Mesenchymal stem cell (in vitro differentiated cells and primary cell): Measurements from ENCODE around the gene GDF2.

Experiments used
- DNase-seq: peaks from one replicate; pipeline ENCODE4 v3.0.0-alpha.2; 2013
- H2AFZ ChIP-seq: one replicate; pipeline ENCODE4 v1.6.1; 2013; ENCODE audit warnings: low read depth, mild to moderate bottlenecking, control low read depth, inconsistent platforms, low read length, moderate library complexity
- H2AK5ac ChIP-seq: 2 replicates; pipeline ENCODE4 v1.6.1; 2013; ENCODE audit warnings: low read length, moderate library complexity, mild to moderate bottlenecking, inconsistent platforms; ENCODE audit not compliant: severe bottlenecking
- H2BK120ac ChIP-seq: one replicate; pipeline ENCODE4 v1.6.1; 2013; ENCODE audit warnings: low read depth, mild to moderate bottlenecking, inconsistent platforms, low read length, moderate library complexity
- H2BK12ac ChIP-seq, 2 experiments: one replicate each; pipeline ENCODE4 v1.6.1; 2013; ENCODE audit warnings: inconsistent platforms in 2 of 2, low read length in 2 of 2, mild to moderate bottlenecking in 2 of 2, moderate library complexity in 2 of 2, control low read depth in 1 of 2
- H2BK15ac ChIP-seq: one replicate; pipeline ENCODE4 v1.6.1; 2013; ENCODE audit warnings: mild to moderate bottlenecking, low read depth, inconsistent platforms; ENCODE audit not compliant: poor library complexity, severe bottlenecking
- H2BK5ac ChIP-seq: 2 replicates; pipeline ENCODE4 v1.6.1; 2013; ENCODE audit warnings: low read depth, mild to moderate bottlenecking, low read length, control low read depth, inconsistent platforms; ENCODE audit not compliant: poor library complexity, severe bottlenecking
- H3K14ac ChIP-seq, 2 experiments: one replicate each; pipeline ENCODE4 v1.6.1; 2013; ENCODE audit warnings: inconsistent platforms in 2 of 2, low read length in 2 of 2, control low read depth in 1 of 2, mild to moderate bottlenecking in 1 of 2, moderate library complexity in 1 of 2
- H3K18ac ChIP-seq, 2 experiments: one replicate each; pipeline ENCODE4 v1.6.1; 2013; ENCODE audit warnings: inconsistent platforms in 2 of 2, low read length in 2 of 2, control low read depth in 1 of 2, low read depth in 1 of 2, mild to moderate bottlenecking in 1 of 2
- H3K23ac ChIP-seq, 2 experiments: one replicate each; pipeline ENCODE4 v1.6.1; 2013; ENCODE audit warnings: inconsistent platforms in 2 of 2, low read length in 2 of 2, mild to moderate bottlenecking in 2 of 2, moderate library complexity in 2 of 2, control low read depth in 1 of 2
- H3K27ac ChIP-seq: 2 replicates; pipeline ENCODE4 v1.5.1; 2013; ENCODE audit warnings: mild to moderate bottlenecking, moderate library complexity, low read length, control low read depth, inconsistent platforms; ENCODE audit not compliant: poor library complexity, severe bottlenecking
- H3K27me3 ChIP-seq, 2 experiments: 2 replicates each; pipeline versions ENCODE4 v1.6.1 to v1.7.0; 2013; ENCODE audit warnings: low read length in 2 of 2, mild to moderate bottlenecking in 2 of 2, moderate library complexity in 2 of 2, control low read depth in 1 of 2, inconsistent platforms in 1 of 2; ENCODE audit not compliant: control insufficient read depth in 1 of 2, insufficient read depth in 1 of 2
- H3K36me3 ChIP-seq, 2 experiments: 2 replicates each; pipeline versions ENCODE4 v1.6.1 to v1.7.0; 2013; ENCODE audit warnings: low read length in 2 of 2, control low read depth in 1 of 2, inconsistent platforms in 1 of 2, low read depth in 1 of 2, mild to moderate bottlenecking in 1 of 2; ENCODE audit not compliant: insufficient read depth in 2 of 2, control insufficient read depth in 1 of 2
- H3K4ac ChIP-seq, 2 experiments: one replicate each; pipeline ENCODE4 v1.6.1; 2013; ENCODE audit warnings: inconsistent platforms in 2 of 2, low read length in 2 of 2, mild to moderate bottlenecking in 2 of 2, moderate library complexity in 2 of 2, control low read depth in 1 of 2, low read depth in 1 of 2
- H3K4me1 ChIP-seq: 2 replicates; pipeline ENCODE4 v1.6.1; 2013; ENCODE audit warnings: low read depth, low read length, control low read depth; ENCODE audit not compliant: control insufficient read depth, insufficient read depth
- H3K4me2 ChIP-seq: 2 replicates; pipeline ENCODE4 v1.6.1; 2013; ENCODE audit warnings: low read length, mild to moderate bottlenecking, inconsistent platforms; ENCODE audit not compliant: poor library complexity, severe bottlenecking
- H3K4me3 ChIP-seq, 2 experiments: 2 replicates each; pipeline versions ENCODE4 v1.5.1 to v1.7.0; 2013; ENCODE audit warnings: low read length in 2 of 2, mild to moderate bottlenecking in 2 of 2, control low read depth in 1 of 2, low read depth in 1 of 2; ENCODE audit not compliant: insufficient read depth in 1 of 2
- H3K79me1 ChIP-seq: replicated peaks from 2 replicates; pipeline ENCODE4 v1.6.1; 2013; ENCODE audit warnings: mild to moderate bottlenecking, control low read depth, low read length, inconsistent platforms; ENCODE audit not compliant: poor library complexity, severe bottlenecking
- H3K9ac ChIP-seq: 2 replicates; pipeline ENCODE4 v1.7.0; 2013; ENCODE audit warnings: mild to moderate bottlenecking, low read length, moderate library complexity
- H3K9me3 ChIP-seq: 2 replicates; pipeline ENCODE4 v1.7.0; 2013; ENCODE audit warnings: mild to moderate bottlenecking, low read length; ENCODE audit not compliant: control insufficient read depth
- H4K8ac ChIP-seq: one replicate; pipeline ENCODE4 v1.6.1; 2013; ENCODE audit warnings: inconsistent platforms, mild to moderate bottlenecking, low read length, moderate library complexity
- H4K91ac ChIP-seq: one replicate; pipeline ENCODE4 v1.6.1; 2013; ENCODE audit warnings: mild to moderate bottlenecking, low read length, inconsistent platforms
- whole genome bisulfite sequencing: methylation state at CpG from one replicate; pipeline ENCODE4 v1.1.7; 2013; ENCODE audit warnings: mixed read lengths; 5-methylcytosine and 5-hydroxymethylcytosine counted together

GDF2 gene

DNA sequence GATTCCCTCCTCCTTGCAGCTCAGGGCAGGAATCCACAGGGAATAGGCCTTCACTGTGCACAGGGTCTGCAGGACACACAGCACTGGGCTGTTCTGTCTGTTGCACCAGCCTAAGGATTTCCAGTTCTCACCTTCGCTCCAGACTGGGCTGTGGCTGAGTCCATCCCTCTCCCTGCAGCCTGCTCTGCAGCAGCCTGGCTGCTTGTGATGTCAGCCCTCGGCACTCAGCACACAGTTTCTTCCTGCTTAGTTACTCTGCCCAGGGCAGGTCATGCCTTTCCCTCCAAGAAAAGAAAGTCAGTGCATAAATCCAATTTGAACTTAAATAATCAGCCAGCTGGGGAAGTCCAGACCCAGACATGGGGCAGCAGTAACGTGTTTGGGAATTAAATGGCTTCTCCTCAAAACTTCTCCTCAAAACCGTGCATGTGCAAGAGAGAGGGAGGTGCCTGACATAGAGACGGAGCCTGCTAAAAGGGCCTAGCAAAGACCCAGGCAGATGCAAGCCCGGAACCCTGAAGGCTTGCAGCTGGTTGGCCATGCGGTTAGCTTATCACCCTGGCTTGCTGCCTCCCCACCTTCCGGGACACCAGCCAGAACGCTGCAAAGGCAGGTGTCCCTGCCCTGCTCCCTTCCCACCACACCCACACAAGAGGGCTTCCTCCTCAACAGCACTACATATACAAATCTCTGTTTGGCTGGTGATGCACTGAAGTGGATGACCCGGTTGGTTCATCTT is 10.9 kb upstream of the GDF2 start:
- no peak overlapping the region for H2AK5ac ChIP-seq
- H4K8ac ChIP-seq: no peak overlapping the region
- no peak overlapping the region for H2AFZ ChIP-seq
- H3K9ac ChIP-seq: no peak overlapping the region
- no peaks in the 10 kb centered on the region for H3K9me3 ChIP-seq
- no peak overlapping the region for H2BK15ac ChIP-seq
- H3K79me1 ChIP-seq: no peaks in the 10 kb centered on the region
- 72% methylated on average over 10 of the region's 10 CpGs for WGBS
- no peak overlapping the region for H3K14ac ChIP-seq
- no peak overlapping the region for H3K18ac ChIP-seq
- H3K4me2 ChIP-seq: no peak overlapping the region
- no peak overlapping the region for H3K23ac ChIP-seq
- no peak overlapping the region for H2BK120ac ChIP-seq
- H3K36me3 ChIP-seq: no peaks in the 10 kb centered on the region
- no peak overlapping the region for H4K91ac ChIP-seq
- H2BK5ac ChIP-seq: no peak overlapping the region
- no peaks in the 10 kb centered on the region for H3K4me1 ChIP-seq
- no peak for DNase-seq
- H2BK12ac ChIP-seq: no peak overlapping the region
- H3K27ac ChIP-seq: no peak overlapping the region
- H3K4ac ChIP-seq: no peak overlapping the region
- H3K4me3 ChIP-seq: no peak overlapping the region
- peaks cover 19 to 63% of the 10 kb centered on the region in 2 experiments for H3K27me3 ChIP-seq

DNA sequence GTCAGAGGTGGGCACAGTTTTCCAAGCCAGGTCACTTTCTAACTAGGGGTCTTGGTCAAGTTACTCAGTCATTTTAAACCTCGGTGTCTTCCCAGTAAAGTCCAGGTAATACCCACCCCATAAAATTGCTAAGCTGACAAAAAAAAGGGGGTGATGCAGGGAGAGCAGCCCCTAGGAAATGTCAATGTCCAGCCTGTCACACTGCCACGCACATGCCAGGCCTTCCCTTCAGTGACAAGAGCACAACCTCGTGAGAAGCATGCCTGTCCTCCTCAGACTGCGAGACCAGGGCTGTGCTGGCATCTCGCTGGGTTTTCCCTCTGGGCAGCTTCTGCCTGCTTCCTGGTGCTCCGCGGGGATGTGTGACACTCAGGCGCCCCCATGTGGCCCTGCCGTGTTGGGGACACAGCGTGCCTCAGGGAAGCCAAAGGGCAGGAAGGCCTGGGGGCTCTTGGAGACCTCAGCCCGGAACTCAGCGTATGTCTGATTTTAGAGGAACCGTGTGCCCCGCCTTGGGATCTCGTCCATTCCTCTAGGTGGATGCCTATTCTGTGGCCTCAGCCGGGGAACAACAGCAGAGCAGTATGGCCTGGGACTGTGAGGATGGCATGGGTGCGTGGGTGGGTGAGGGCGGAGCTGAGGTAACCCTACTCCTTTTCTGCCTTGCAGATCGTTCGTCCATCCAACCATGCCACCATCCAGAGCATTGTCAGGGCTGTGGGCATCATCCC is 10.2 kb upstream of the GDF2 start:
- H2BK15ac ChIP-seq: no peak overlapping the region
- no peaks in the 10 kb centered on the region for H3K4me1 ChIP-seq
- H3K9me3 ChIP-seq: no peaks in the 10 kb centered on the region
- peaks cover 18 to 56% of the 10 kb centered on the region in 2 experiments for H3K27me3 ChIP-seq
- H2AFZ ChIP-seq: no peak overlapping the region
- no peak overlapping the region for H2BK12ac ChIP-seq
- no peak overlapping the region for H2BK120ac ChIP-seq
- 34% methylated on average over 20 of the region's 20 CpGs for WGBS
- no peak overlapping the region for H4K8ac ChIP-seq
- no peak overlapping the region for H3K4me3 ChIP-seq
- no peak overlapping the region for H3K23ac ChIP-seq
- no peak overlapping the region for H2BK5ac ChIP-seq
- H3K18ac ChIP-seq: no peak overlapping the region
- H2AK5ac ChIP-seq: no peak overlapping the region
- no peak overlapping the region for H3K27ac ChIP-seq
- H3K79me1 ChIP-seq: no peaks in the 10 kb centered on the region
- no peak overlapping the region for H3K4ac ChIP-seq
- H3K14ac ChIP-seq: no peak overlapping the region
- H3K4me2 ChIP-seq: no peak overlapping the region
- H3K9ac ChIP-seq: no peak overlapping the region
- peak; percentile 46 for DNase-seq
- H3K36me3 ChIP-seq: no peaks in the 10 kb centered on the region
- no peak overlapping the region for H4K91ac ChIP-seq

- Histone ChIP-seq H3K4me1 (no peaks in the 10 kb centered on the region), H3K4me2 (no peak overlapping the region)
These were observed 9.6 kb upstream of the GDF2 start for GRCh38 chr10:47312663-47312995.

GRCh38 chr10:47314416-47314970 is 7.8 kb upstream of the GDF2 start:
- DNase-seq: no peak
- Histone ChIP-seq H3K23ac (no peak overlapping the region), H2BK120ac (no peak overlapping the region), H2AK5ac (no peak overlapping the region), H3K79me1 (no peaks in the 10 kb centered on the region), H3K4ac (no peak overlapping the region), H3K27me3 (peaks cover 6 to 32% of the 10 kb centered on the region in 2 experiments), H3K9me3 (no peaks in the 10 kb centered on the region), H3K14ac (no peak overlapping the region), H3K4me2 (no peak overlapping the region), H2BK15ac (no peak overlapping the region), H2BK5ac (no peak overlapping the region), H2AFZ (no peak overlapping the region), H3K27ac (no peak overlapping the region), H2BK12ac (no peak overlapping the region), H3K4me1 (no peaks in the 10 kb centered on the region), H3K36me3 (no peaks in the 10 kb centered on the region), H3K18ac (no peak overlapping the region), H3K4me3 (no peak overlapping the region), H4K91ac (no peak overlapping the region), H4K8ac (no peak overlapping the region), H3K9ac (no peak overlapping the region)
- WGBS: 78% methylated on average over 9 of the region's 9 CpGs

More at GRCh38 chr10:47312663-47312995, 9.6 kb upstream of the GDF2 start:
- no peaks in the 10 kb centered on the region for H3K36me3 ChIP-seq
- no peak overlapping the region for H3K18ac ChIP-seq
- WGBS: 71% methylated on average over 7 of the region's 7 CpGs
- H3K4ac ChIP-seq: no peak overlapping the region
- no peak overlapping the region for H2BK5ac ChIP-seq
- no peak overlapping the region for H3K9ac ChIP-seq
- no peak overlapping the region for H2BK120ac ChIP-seq
- no peak overlapping the region for H3K27ac ChIP-seq
- H2AK5ac ChIP-seq: no peak overlapping the region
- H2BK15ac ChIP-seq: no peak overlapping the region
- H4K8ac ChIP-seq: no peak overlapping the region
- H3K27me3 ChIP-seq: peaks cover 13 to 50% of the 10 kb centered on the region in 2 experiments
- H3K14ac ChIP-seq: no peak overlapping the region
- no peak overlapping the region for H3K23ac ChIP-seq
- no peak overlapping the region for H2BK12ac ChIP-seq
- no peaks in the 10 kb centered on the region for H3K79me1 ChIP-seq
- H3K9me3 ChIP-seq: no peaks in the 10 kb centered on the region
- H4K91ac ChIP-seq: no peak overlapping the region
- H2AFZ ChIP-seq: no peak overlapping the region
- H3K4me3 ChIP-seq: no peak overlapping the region
- DNase-seq: no peak
